HG02973 (cell line): ENCODE measurements around the gene ZNF14.
"Not testable (repeated sequence)": the region's sequence is repeated elsewhere in the genome, so short reads cannot be mapped to it uniquely, and the experiment has no call there.

ENCODE experiments used
- ATAC-seq: cut with Tn5 transposase; IDR thresholded peaks from one replicate; pipeline ENCODE4 v1.9.1; 2021; ENCODE audit warnings: moderate library complexity; ENCODE audit not compliant: unreplicated experiment

ZNF14 gene

DNA sequence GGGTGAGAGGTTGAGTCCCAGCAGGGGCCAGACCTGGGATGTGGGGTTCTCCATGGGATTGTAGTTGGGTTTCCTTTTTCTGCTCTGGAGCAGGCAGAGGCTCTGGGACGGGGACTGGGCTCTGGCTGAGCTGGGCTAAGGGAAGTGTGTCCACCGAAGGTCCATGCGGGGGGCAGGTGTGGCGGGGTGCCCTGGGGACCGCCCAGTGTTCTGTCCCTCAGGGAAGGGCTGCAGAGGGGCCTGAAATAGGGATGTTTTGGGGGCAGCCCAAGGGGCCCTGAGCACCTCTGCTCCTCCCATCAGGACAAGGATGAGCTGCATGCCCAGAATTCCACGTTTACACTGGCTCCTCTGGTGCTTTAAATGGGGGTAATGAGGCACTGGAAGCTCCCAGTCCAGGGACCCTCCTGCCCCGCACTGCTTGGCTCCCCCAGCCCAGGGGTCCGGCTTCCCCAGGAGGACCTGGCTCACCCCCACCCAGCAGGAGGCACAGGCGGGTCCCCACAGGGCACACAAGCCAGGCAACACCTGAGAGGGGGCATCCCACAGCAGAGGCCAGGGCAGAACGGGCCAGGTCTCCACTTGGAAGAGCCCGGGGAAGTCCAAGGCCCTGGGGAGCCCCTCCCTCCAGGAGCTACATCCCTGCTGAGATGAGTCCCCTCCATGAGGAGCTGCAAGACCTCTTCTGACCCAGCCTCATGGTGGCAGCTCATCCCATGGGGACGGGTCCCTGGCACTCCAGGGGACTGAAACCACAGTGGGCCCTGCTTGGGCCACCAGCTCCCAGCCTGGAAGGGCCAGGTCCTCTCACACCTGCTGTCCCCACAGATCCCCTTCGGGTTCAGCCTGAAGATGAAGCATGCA lies 14.7 kb upstream of the ZNF14 start:
- no peak for ATAC-seq

DNA sequence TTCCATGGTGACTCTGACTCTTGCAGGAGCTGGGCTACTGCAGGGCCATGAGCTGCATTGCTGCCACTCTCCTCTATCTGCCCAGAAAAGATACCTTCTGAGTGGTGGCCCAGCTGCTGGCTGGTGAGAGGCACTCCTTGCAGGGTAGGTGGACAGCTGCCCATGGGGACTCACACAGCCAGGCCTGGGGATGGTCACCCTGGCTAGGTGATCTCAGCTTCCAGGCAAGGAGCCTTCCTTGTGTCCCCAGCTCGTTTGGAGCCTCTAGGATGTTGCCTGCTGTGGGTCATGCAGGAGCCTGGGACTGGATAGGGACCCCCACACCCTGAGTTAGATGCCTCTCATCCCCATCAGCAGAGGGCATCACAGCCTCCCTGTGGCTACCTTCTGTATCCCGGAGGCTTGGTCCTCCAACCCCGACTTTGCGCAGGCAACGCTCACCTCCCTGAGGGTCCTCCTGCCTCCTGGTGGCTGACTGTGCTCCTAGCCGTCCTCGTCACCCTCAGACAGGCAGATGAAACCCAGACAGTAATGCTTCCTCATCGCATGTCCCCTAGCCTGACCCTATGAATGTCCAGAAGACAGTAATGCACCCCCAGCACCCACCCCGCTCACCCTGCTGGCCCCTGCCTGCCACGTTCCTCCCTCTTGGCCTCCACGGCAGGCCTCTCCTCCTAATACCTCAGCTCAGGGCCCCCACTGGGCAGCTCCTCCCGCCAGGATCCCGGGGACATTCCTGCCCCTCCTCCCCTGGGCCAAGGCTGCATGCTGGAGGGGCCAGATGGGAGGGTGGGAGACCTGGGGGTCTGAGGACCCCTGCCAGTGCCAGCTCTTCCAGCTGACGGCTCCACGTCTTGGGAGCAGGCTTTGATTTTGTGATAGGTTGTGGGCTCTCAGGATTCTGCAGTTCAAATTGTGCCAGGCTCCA lies 13.6 kb upstream of the ZNF14 start:
- no peak for ATAC-seq

DNA sequence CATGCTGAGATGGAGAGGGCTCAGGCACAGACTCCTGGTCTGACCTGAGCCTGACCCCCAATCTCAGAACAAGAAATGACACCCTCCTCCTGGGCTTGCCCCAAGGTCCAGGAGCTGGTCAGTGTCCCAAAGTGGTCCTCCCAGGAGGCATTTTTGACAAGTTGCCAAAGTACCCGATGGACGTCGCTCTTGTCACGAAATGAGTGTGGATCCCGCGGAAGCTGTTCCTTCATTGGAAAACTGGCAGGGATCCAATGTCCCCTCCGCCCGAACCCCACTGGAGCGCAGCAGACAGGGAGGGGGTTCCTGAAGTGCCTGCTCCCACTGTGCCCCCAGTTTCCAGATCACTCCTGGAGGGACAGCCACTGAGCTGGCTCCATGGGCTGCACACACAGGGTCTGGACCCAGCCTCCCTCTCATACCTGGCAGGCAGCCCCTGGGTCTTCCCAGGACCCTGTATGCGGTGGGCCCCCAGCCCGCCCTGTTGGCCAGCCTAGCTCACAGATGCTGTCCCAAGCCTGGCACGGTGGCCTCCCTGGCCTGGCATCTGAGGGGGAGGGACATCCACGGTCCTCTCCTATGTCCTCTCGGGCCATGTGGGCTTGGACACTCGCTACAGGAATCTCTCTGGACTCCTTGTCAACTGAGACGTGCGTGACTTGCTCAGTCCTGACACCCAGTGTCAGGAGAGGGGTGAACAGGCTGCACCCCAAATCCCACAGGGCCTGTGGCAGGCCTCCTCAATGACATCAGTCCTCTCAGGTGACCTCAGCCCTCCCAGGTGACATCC lies 12.8 kb upstream of the ZNF14 start:
- no peak for ATAC-seq

DNA sequence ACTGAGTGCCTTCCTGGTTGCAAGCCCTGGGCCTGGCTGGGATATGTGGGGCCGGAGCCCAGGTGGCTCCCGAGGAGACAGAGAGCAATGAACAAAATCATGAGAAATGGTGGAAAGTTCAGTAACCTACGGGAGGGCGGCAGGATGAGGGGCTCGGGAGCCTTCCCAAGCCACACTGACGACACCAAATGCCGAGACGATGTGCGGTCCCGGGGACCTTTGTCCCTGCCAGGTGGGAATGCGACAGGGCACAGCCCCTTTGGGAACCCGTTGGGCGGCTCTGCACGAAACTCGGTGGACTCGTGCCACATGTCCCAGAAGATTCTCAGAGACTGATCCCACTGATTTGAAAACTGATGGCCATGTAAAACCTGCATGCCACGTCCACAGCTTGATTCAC lies 11.7 kb upstream of the ZNF14 start:
- ATAC-seq: no peak

DNA sequence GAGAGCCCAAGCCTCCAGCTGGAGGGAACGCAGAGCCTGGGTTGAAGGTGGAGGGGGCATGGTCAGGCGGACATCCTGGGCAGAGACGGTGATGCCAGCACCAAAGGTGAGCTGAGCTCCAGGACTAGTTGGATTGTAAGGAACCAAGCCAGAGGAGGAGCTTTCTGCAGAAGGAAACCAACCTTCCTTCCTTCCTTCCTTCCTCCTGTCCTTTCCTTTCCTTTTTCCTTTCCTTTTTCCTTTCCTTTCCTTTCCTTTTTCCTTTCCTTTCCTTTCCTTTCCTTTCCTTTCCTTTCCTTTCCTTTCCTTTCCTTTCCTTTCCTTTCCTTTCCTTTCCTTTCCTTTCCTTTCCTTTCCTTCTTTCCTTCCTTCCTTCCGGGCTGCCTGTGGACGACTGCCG lies 11.0 kb upstream of the ZNF14 start:
- not testable (repeated sequence) for ATAC-seq

DNA sequence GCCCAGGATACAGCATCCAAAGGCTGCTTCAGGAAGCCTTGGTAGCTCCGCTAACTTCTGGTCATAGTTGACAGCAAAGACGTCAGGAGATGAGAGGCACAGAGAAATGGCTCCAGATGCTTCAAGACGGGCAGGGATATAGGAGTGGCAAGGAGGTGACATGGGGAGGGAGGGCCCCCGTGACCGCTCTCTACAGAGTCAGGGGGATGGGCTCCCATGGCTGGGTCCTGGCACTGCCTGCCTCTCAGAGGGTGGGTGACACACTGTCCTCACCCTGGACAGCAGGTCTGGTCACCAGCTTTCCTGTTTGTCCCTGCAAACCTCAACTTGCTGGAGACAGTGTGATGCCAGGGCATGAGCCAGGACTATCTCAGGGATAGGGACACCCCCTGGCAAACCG lies 10.3 kb upstream of the ZNF14 start:
- ATAC-seq: no peak

DNA sequence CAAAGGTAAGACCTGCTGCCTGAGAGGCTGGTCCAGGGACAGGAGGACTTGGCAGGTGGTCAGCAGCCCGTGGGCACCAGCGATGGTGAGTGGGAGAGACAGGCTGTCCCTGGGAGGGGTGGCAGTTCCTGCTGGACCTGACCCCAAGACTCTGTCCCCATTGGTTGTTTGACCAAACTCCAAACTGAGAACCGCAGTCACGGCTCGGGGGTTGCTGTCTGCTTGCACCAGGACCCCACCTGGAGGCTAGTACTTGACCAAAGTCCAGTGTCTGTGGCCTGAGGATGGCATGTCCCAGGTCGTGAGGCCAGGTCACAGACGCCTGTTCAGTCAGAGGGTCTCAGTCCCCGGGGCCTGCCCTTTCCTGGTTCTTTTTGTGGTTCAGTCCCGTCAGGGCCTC lies 9.9 kb upstream of the ZNF14 start:
- ATAC-seq: no peak

DNA sequence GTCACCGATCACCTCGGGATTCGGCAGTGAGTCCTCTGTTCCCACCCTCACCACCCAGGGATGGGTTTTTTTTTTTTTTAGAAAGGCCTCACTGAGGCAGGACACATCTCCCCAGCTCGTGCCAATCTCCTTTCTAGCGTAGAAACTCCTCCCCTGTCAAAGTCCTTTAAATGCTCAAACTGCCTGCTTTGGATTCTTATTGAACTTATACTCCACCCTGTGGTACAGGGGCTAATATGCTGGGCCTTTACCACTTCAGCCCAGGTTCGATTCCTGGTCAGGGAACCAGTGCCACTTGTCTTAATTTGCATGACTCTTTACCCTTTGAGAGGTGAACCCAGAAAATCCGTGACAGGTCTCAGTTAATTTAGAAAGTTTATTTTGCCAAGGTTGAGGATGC lies 8.3 kb upstream of the ZNF14 start:
- ATAC-seq: no peak

DNA sequence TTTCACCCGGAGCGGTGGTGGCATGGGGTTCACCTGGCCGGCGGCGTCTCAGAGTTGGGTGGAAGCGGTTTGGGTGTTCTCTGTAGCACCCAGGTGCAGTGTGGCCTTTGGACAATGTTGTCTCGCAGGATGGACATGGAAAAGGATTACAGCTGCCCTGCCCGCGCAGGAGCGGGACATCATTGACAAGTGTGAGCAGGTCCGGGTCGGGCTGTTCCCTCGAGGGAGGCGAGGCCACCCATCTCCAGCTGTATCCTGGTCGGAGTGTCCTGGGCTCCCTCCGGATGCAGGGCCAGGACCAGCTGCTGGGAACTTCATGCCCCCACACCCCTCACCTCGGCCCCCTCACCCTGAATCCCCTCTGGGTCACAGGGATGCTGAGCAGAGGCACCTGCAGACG lies 7.8 kb upstream of the ZNF14 start:
- no peak for ATAC-seq

DNA sequence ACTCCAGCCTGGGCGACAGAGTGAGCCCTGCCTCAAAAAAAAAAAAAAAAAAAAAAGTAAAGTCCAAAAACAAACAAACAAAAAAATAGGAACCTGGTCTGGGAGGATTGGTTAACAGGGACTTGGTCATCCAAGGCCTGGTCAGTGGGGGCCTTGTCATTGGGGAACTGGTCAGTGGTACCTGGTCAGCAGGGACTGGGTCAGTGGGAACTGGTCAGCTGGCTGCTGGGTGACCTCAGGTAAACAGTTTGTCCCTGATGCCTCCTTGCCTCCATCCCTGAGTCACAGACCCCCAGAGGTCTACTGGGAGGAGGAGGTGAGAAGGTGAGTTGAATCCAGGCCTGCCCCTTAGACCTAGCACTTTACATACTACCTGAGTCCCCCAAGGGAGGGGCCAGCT lies 5.7 kb upstream of the ZNF14 start:
- ATAC-seq: no peak

DNA sequence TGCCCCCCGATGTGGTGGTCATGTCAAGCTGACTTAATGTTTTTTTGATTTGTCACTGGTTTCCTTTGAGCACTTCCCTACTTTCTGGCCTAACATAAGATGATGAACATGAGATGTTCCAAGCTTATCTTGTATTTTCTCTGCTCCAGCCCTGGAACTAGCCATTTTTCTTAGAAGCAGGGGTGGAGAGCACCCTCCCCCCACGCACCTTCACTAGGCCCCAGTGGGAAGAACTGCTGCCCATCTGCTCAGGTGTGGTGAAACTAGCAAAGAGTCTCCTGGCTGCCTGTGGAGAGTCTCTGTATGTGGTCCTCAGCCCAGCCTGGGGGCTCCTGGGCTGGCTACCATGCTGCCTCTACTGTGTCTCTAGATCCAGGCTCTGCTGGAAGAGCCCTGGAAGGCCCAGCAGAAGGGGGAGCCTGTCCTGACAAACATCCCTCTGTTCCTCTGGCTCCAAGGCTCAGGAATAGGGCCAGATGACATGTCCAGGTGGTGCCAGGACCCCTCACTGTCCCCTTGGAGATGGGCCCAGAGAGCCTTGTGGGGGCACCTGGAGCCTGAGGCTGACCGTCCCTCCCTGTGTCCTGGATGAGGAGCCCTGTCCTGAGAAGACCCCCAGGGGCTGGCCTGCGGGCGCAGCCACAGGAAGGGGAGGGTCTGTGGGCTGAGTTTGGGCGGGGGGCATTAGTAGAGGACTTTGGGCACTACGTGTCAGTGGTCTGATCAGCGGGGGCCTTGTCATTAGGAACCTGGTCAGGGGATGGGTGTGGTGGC lies 4.8 kb upstream of the ZNF14 start:
- ATAC-seq: no peak

DNA sequence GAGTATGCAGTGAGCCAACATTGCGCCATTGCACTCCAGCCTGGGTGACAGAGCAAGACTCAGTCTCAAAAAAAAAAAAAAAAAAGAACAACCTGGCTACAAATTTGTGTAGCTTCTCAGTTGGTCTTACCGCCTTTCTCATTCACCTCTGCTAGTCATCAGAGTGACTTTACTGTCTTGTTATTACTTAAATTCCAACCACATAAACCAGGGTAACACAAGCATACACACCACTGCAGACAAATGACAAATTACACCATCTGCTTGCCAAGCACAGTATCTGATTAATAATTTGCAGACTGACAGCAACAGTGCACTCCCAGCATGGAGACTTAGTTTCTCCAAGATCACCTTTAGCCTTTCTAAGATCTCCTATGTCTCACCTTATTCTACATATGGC lies 11.0 kb downstream of the ZNF14 start:
- ATAC-seq: no peak

DNA sequence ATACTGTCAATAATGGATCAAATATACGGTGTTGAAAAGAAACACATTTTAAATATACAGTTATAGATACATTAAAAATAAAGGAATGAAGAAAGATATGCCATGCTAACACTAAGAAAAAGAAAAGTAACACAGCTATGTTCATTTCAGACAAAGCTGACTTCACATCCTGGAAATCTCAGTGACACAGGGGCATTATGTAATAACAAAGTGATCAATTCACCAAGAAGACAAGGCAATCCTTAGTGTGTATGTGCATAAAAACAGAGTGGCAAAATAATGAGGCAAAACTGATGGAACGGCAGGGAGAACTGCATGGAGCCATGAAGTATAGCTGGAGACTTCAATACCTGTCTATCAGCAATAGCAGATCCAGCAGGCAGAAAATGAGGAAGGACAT lies 13.1 kb downstream of the ZNF14 start:
- no peak for ATAC-seq

DNA sequence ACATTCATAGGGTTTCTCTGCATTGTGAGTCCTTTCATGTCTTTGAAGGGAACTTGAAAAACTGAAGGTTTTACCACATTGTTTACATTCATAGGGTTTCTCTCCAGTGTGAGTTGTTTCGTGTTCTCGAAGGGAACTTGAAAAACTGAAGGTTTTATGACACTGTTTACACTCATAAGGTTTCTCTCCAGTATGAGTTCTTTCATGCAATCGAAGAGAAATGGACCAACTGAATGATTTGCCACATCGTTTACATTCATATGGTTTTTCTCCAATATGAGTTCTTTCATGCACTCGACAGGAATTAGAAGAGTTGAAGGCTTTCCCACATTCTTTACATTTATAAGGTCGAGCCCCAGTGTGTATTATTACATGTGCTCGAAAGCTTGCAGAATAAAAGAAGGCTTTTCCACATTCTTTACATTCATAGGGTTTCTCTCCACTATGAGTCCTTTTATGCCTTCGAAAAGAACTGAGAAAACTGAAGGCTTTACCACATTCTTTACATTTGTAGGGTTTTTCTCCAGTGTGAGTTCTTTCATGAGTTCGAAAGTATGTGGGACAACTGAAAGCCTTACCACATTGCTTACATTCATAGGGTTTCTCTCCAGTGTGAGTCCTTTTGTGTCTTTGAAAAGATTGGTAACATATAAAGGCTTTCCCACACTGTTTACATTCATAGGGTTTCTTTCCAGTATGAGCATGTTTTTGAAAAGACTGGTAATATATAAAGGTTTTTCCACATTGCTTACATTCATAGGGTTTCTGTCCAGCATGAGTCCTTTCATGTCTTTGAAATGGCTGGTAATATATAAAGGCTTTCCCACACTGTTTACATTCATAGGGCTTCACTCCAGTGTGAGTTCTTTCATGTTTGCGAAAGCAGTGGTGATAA lies 20.7 kb downstream of the ZNF14 start:
- ATAC-seq: no peak

DNA sequence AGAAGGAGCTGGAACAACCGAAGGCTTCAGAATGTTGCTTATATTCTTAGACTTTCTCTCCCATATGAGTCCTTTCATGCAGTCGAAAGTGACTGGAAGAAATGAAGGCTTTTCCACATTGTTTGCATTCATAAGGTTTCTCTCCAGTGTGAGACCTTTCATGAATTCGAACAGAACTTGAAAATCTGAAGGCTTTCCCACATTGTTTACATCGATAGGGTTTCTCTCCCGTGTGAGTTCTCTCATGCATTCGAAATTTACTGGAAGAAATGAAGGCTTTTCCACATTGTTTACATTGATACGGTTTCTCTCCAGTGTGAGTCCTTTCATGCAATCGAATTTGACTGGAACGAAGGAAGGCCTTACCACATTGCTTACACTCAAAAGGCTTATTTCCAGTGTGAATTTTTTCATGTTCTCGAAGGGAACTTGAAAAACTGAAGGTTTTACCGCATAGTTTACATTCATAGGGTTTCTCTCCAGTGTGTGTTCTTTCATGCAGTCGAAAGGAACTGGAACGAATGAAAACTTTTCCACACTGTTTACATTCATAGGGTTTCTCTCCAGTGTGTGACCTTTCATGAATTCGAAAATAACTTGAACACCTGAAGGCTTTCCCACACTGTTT lies 21.5 kb downstream of the ZNF14 start:
- no peak for ATAC-seq

DNA sequence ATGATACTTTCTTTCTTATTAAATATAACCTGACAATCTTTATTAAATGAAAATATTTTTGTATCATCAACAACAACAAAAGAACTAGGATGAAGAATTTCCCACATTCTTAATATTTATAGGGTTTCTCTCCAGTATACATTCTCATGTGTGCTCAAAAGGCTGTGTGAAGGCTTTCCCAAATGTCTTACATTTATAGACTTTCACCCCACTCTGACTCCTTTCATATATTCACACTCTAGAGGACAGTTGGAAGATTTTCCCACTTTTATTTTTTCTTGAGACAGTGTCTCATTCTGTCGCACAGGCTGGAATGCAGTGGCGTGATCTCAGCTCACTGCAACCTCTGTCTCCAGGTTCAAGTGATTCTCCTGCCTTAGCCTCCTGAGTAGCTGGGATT lies 22.4 kb downstream of the ZNF14 start:
- no peak for ATAC-seq

DNA sequence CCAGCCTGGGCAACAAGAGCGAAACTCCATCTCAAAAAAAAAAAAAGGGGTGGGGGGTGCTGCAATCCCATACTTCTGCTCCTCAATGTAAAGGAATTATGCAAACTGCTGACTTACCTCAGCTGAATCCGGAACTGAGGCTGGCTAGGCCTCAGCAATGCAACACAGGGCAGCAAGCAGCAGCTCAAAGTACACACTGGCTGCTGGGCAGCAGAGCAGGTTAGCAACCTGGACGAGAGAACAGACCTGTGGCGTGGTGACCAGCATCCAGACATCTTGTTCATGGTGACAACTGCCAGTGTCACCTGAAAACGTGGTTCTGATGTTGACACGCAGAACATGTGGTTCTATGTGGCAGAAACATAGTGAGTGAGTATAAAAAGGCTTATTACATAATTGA lies 28.1 kb downstream of the ZNF14 start:
- no peak for ATAC-seq

DNA sequence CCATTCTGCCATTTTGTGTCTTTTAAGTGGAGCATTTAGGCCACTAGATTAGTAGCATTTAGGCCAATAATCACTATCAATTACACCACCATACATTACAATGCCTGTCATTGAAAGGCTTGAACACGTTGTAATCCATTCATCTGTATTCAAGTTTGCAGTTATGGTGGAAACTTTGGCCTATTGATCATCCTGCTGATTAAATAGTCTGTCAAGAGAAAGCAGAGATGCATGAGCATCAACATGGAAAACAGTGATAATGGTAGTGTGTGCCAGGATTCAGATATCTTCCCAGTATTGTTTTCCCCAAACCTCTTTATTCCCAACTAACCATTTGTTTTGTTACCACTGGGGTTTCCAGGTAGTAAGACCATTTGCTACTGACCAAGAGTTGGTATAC lies 32.4 kb downstream of the ZNF14 start:
- ATAC-seq: not testable (repeated sequence)

DNA sequence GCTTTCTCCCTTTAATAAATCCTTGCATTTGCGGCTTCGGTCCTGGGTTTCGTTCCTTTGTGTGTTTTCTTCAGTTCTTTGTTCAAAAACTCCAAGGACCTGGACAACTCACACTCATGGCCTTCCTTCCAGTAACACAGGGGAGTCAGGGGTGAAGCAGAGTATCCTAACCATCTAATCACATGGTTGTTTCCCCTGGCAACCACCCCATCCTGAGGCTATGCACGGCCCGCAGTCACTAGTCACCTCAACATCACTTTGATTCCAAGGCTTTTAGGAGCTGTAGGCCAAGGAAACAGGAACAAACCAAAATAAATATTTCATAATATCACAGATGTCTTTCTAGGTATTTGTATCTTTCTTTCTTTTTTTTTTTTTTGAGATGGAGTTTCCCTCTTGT lies 35.3 kb downstream of the ZNF14 start:
- ATAC-seq: no peak
